Right atrium auricular region (tissue), 2 donors: ENCODE results near the gene TLE2. TPM values are rescaled to one million over a fixed set of nuclear protein-coding genes. Genes with fewer than 3 reads are reported as not detected.

Experiments used
- DNase-seq: peaks from one replicate; pipeline ENCODE4 v3.0.0-alpha.2; 2019; ENCODE audit warnings: low spot score
- H3K27ac ChIP-seq, 2 donors: fragments of 200-600 bp; sonication (generic); 1 replicate in 1 of 2; 2 replicates in 1 of 2; pipeline ENCODE4 v1.5.1; 2016 to 2019
- H3K27me3 ChIP-seq, 2 donors: fragments of 200-600 bp; sonication (generic); one replicate each; pipeline versions ENCODE4 v1.5.1 to v1.6.0; 2017 to 2019
- H3K36me3 ChIP-seq: fragments of 200-600 bp; sonication (generic); one replicate; pipeline ENCODE4 v1.5.1; 2016
- H3K4me1 ChIP-seq, 2 donors: fragments of 200-600 bp; sonication (generic); one replicate each; pipeline versions ENCODE4 v1.5.1 to v1.6.0; 2017 to 2019
- H3K4me3 ChIP-seq, 2 donors: fragments of 200-600 bp; sonication (generic); 1 replicate in 1 of 2; 2 replicates in 1 of 2; pipeline ENCODE4 v1.5.1; 2017 to 2019; ENCODE audit warnings: mild to moderate bottlenecking in 1 of 2, moderate library complexity in 1 of 2
- H3K9me3 ChIP-seq, 2 donors: fragments of 200-600 bp; sonication (generic); one replicate each; pipeline ENCODE4 v1.5.1; 2019
- CTCF ChIP-seq, 2 donors: fragments of 200-600 bp; sonication (generic); IDR thresholded peaks; one replicate each; pipeline ENCODE4 v1.5.1; 2019; ENCODE audit warnings: antibody characterized with exemption in 2 of 2
- total RNA-seq, 2 donors: library from RNA; depleted of rRNA; stranded (reverse); fragments of >200 nt; gene quantifications; one replicate each; pipeline ENCODE4 v1.1.0, GENCODE V29; 2016

The TLE2 gene
- total RNA-seq, 2 donors from 2014 or later: 41.2 to 101 TPM

- H3K27me3 ChIP-seq: no peaks in the 10 kb centered on the region
- no peaks in the 10 kb centered on the region for H3K4me1 ChIP-seq
- TF ChIP-seq CTCF (IDR thresholded peaks at IDR 0.05): no peak
- no peak for DNase-seq
- peaks cover 9% of the 10 kb centered on the region for H3K36me3 ChIP-seq
- H3K9me3 ChIP-seq: no peaks in the 10 kb centered on the region
- no peak overlapping the region for H3K4me3 ChIP-seq
- no peak overlapping the region for H3K27ac ChIP-seq
Measured at GRCh38 chr19:3020321-3020960, 8.6 kb downstream of the TLE2 start.

GRCh38 chr19:3019211-3019854, 9.7 kb downstream of the TLE2 start:
- no peak for TF ChIP-seq CTCF (IDR thresholded peaks at IDR 0.05)
- Histone ChIP-seq H3K27ac (no peak overlapping the region), H3K27me3 (no peaks in the 10 kb centered on the region), H3K9me3 (no peaks in the 10 kb centered on the region), H3K36me3 (peaks cover 18% of the 10 kb centered on the region), H3K4me1 (no peaks in the 10 kb centered on the region), H3K4me3 (no peak overlapping the region)
- no peak for DNase-seq

- Histone ChIP-seq H3K9me3 (no peaks in the 10 kb centered on the region), H3K4me3 (no peak overlapping the region)
- no peak for DNase-seq
Measured at GRCh38 chr19:3017923-3018322, 11.2 kb downstream of the TLE2 start.

GRCh38 chr19:3015126-3016057, 13.7 kb downstream of the TLE2 start:
- no peak for TF ChIP-seq CTCF (IDR thresholded peaks at IDR 0.05)
- no peaks in the 10 kb centered on the region for H3K27me3 ChIP-seq
- no peaks in the 10 kb centered on the region for H3K4me1 ChIP-seq
- no peak overlapping the region for H3K27ac ChIP-seq
- H3K9me3 ChIP-seq: no peaks in the 10 kb centered on the region
- no peak for DNase-seq
- H3K4me3 ChIP-seq: no peak overlapping the region
- H3K36me3 ChIP-seq: peaks cover 43% of the 10 kb centered on the region

More at GRCh38 chr19:3017923-3018322, 11.2 kb downstream of the TLE2 start:
- Histone ChIP-seq H3K27me3 (no peaks in the 10 kb centered on the region), H3K27ac (no peak overlapping the region), H3K36me3 (peaks cover 32% of the 10 kb centered on the region), H3K4me1 (no peaks in the 10 kb centered on the region)
- no peak for TF ChIP-seq CTCF (IDR thresholded peaks at IDR 0.05)

GRCh38 chr19:3014135-3014534, 14.9 kb downstream of the TLE2 start:
- H3K36me3 ChIP-seq: peaks cover 51% of the 10 kb centered on the region
- no peak overlapping the region for H3K4me3 ChIP-seq
- no peaks in the 10 kb centered on the region for H3K9me3 ChIP-seq
- DNase-seq: no peak
- no peak overlapping the region for H3K27ac ChIP-seq
- no peaks in the 10 kb centered on the region for H3K27me3 ChIP-seq
- no peak for TF ChIP-seq CTCF (IDR thresholded peaks at IDR 0.05)
- H3K4me1 ChIP-seq: no peaks in the 10 kb centered on the region
